ENCODE measurements around the gene BSN. TPM values are rescaled to one million over a fixed set of nuclear protein-coding genes. Genes with fewer than 3 reads are reported as not detected.
"Not testable (repeated sequence)": the region's sequence is repeated elsewhere in the genome, so short reads cannot be mapped to it uniquely, and the experiment has no call there.

Gene BSN
- total RNA-seq, 1 experiment from 2014 or later, result 0.92 TPM

DNA sequence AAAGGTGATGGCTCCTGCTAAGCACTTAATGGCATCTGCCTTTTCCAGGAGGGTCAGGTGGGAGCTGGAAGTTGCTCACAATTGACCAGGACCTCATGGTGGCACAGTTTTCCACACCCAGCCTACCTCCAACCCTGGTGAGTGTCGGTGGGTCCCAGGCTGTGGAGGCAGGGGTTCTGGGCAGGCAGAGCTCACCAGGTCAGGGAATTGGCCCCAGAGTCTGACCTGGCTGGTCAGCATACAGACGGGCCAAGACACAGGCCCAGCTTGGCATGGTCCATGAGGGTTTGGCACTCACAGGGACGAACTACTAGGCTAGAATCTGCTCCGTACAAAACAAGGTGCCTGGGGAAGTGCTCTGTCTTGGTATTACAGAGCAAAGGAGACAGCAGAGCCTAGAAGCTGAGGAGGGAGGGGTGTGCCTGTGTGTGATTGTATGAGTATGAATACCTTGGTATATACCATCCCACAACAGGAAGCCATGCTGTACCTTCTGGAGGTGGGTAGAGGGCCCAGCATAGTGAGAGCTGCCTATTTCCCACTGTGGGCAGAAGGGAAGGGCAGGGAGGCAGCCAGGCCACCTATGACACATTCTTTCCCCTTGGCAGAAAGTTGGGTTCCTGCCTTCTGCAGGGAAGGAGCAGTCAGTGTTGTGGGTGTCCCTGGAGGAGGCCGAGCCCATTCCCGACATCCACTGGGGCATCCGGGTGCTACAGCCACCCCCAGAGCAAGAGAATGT is 126.4 kb downstream of the BSN start:
- Mint-ChIP-seq H3K36me3 (ENCODE audit: insufficient read depth, unreplicated experiment) (peaks cover 10% of the 10 kb centered on the region), H3K4me3 (ENCODE audit: low read depth, unreplicated experiment) (no peak overlapping the region), H3K9me3 (ENCODE audit: low read depth, unreplicated experiment) (no peaks in the 10 kb centered on the region), H3K27me3 (ENCODE audit: unreplicated experiment) (no peaks in the 10 kb centered on the region), H3K27ac (ENCODE audit: unreplicated experiment) (no peak overlapping the region), H3K4me1 (ENCODE audit: low read depth, unreplicated experiment) (peaks cover 3% of the 10 kb centered on the region)
- BruUV-seq (replicated peaks), result no TSS peak
- no peak for DNase-seq
- CTCF ChIA-PET, result no interaction called here
- intact Hi-C loops (cut with micrococcal nuclease; ENCODE audit: unreplicated experiment), result no loop called here
- TF ChIP-seq, protein P1, sequence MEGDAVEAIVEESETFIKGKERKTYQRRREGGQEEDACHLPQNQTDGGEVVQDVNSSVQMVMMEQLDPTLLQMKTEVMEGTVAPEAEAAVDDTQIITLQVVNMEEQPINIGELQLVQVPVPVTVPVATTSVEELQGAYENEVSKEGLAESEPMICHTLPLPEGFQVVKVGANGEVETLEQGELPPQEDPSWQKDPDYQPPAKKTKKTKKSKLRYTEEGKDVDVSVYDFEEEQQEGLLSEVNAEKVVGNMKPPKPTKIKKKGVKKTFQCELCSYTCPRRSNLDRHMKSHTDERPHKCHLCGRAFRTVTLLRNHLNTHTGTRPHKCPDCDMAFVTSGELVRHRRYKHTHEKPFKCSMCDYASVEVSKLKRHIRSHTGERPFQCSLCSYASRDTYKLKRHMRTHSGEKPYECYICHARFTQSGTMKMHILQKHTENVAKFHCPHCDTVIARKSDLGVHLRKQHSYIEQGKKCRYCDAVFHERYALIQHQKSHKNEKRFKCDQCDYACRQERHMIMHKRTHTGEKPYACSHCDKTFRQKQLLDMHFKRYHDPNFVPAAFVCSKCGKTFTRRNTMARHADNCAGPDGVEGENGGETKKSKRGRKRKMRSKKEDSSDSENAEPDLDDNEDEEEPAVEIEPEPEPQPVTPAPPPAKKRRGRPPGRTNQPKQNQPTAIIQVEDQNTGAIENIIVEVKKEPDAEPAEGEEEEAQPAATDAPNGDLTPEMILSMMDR (IDR thresholded peaks at IDR 0.05; ENCODE audit: unreplicated experiment), result no peak

DNA sequence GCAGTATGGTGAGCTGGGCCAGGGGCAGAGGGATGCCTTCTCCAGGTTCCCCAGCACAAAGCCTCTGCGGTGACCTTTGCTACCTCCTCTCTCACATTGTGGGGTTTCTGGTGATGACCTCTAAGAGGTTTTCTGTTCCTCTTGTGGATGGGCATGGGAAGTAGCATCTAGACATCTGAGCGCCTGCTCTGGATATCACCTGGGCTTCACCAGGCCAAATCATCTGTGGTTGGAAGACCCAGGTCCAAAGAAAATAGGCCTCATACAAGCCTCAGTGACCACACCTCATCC is 126.9 kb downstream of the BSN start:
- Mint-ChIP-seq H3K27me3 (ENCODE audit: unreplicated experiment) (no peaks in the 10 kb centered on the region), H3K27ac (ENCODE audit: unreplicated experiment) (no peak overlapping the region), H3K4me3 (ENCODE audit: low read depth, unreplicated experiment) (no peak overlapping the region), H3K36me3 (ENCODE audit: insufficient read depth, unreplicated experiment) (peaks cover 8% of the 10 kb centered on the region), H3K9me3 (ENCODE audit: low read depth, unreplicated experiment) (no peaks in the 10 kb centered on the region), H3K4me1 (ENCODE audit: low read depth, unreplicated experiment) (no peaks in the 10 kb centered on the region)
- BruUV-seq (replicated peaks), result no TSS peak
- DNase-seq, result no peak
- intact Hi-C loops (cut with micrococcal nuclease; ENCODE audit: unreplicated experiment), result no loop called here
- CTCF ChIA-PET, result no interaction called here
- TF ChIP-seq, protein P1 (IDR thresholded peaks at IDR 0.05; ENCODE audit: unreplicated experiment), result no peak

DNA sequence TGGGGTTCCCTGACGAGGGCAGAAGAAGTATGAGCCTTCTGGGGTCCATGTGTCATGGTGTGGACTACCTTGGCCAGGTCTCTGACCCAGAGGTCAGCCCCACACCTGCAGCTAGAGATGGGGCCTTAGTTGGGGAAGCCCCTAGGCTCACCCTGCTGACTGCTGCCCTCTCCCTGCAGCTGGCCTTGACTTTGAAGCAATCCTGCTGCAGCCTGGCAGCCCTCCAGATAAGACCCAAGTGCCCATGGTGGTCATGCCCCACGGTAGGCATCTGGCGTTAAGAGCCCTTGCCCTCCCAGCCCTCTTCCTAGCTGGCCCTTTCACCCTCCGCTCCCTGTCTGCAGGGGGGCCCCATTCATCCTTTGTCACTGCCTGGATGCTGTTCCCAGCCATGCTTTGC is 127.3 kb downstream of the BSN start:
- TF ChIP-seq, protein P1 (IDR thresholded peaks at IDR 0.05; ENCODE audit: unreplicated experiment), result no peak
- BruUV-seq (replicated peaks), result no TSS peak
- DNase-seq, result no peak
- no peak overlapping the region for H3K4me3 Mint-ChIP-seq (ENCODE audit: low read depth, unreplicated experiment)
- no peak overlapping the region for H3K27ac Mint-ChIP-seq (ENCODE audit: unreplicated experiment)
- CTCF ChIA-PET, result no interaction called here
- H3K27me3 Mint-ChIP-seq (ENCODE audit: unreplicated experiment), result no peaks in the 10 kb centered on the region
- intact Hi-C loops (cut with micrococcal nuclease; ENCODE audit: unreplicated experiment), result no loop called here
- H3K4me1 Mint-ChIP-seq (ENCODE audit: low read depth, unreplicated experiment), result no peaks in the 10 kb centered on the region
- H3K9me3 Mint-ChIP-seq (ENCODE audit: low read depth, unreplicated experiment), result no peaks in the 10 kb centered on the region
- H3K36me3 Mint-ChIP-seq (ENCODE audit: insufficient read depth, unreplicated experiment), result peaks cover 12% of the 10 kb centered on the region

DNA sequence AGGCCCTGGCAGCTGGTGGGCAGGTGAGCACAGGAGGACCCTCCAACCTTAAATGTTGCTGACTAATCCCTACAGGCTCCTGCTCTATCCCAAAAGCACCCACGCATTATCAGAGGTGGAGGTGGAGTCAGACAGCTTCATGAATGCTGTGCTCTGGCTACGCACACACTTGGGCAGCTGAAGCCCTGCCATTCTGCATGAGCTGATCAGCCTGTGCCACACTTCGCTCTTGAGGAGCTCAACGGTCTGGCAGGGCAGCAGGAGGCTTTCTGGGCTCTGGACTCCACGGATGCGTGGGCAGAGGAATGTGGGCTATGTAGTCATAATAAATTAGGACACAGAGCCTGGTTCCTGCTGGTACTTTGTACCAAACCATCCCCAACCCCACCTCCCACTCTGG is 128.9 kb downstream of the BSN start:
- CTCF ChIA-PET, result interaction anchor here (0.6 kb wide), 1 partner anchor 143 kb away, joined by 4 read pairs; no protein-coding TSS in a partner anchor
- TF ChIP-seq, protein P1 (IDR thresholded peaks at IDR 0.05; ENCODE audit: unreplicated experiment), result no peak
- no TSS peak for BruUV-seq (replicated peaks)

DNA sequence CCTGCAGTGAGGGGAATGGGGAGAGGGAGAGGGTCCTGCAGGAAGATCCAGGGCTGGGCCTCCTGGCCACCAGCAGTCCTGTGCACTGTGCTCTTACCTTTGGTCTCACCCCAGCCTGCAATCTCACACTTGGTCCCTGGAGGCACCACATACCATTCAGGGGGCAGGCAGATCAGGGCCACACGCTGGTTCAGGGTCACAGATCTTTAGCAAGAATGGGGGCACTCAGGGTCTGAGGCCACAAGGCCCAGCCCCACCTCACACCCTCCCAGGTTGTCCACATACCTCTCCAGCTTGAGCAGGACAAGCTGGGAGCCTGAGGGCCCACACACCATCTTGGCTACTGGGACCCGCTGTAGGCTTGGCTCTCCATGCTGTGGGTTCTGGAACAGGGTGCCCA is 130.2 kb downstream of the BSN start:
- H3K4me3 Mint-ChIP-seq (ENCODE audit: low read depth, unreplicated experiment); intact Hi-C loops (cut with micrococcal nuclease; ENCODE audit: unreplicated experiment); DNase-seq; H3K4me1 Mint-ChIP-seq (ENCODE audit: low read depth, unreplicated experiment); H3K27me3 Mint-ChIP-seq (ENCODE audit: unreplicated experiment); H3K27ac Mint-ChIP-seq (ENCODE audit: unreplicated experiment); H3K9me3 Mint-ChIP-seq (ENCODE audit: low read depth, unreplicated experiment); BruUV-seq (replicated peaks); CTCF ChIA-PET: not testable (repeated sequence)
- peaks cover 31% of the 10 kb centered on the region for H3K36me3 Mint-ChIP-seq (ENCODE audit: insufficient read depth, unreplicated experiment)

More for the DNA sequence above, 128.9 kb downstream of the BSN start:
- H3K9me3 Mint-ChIP-seq (ENCODE audit: low read depth, unreplicated experiment), result no peaks in the 10 kb centered on the region
- no peak overlapping the region for H3K27ac Mint-ChIP-seq (ENCODE audit: unreplicated experiment)
- DNase-seq, result no peak
- intact Hi-C loops (cut with micrococcal nuclease; ENCODE audit: unreplicated experiment), result no loop called here
- no peaks in the 10 kb centered on the region for H3K27me3 Mint-ChIP-seq (ENCODE audit: unreplicated experiment)
- peaks cover 19% of the 10 kb centered on the region for H3K36me3 Mint-ChIP-seq (ENCODE audit: insufficient read depth, unreplicated experiment)
- no peak overlapping the region for H3K4me3 Mint-ChIP-seq (ENCODE audit: low read depth, unreplicated experiment)
- no peaks in the 10 kb centered on the region for H3K4me1 Mint-ChIP-seq (ENCODE audit: low read depth, unreplicated experiment)

DNA sequence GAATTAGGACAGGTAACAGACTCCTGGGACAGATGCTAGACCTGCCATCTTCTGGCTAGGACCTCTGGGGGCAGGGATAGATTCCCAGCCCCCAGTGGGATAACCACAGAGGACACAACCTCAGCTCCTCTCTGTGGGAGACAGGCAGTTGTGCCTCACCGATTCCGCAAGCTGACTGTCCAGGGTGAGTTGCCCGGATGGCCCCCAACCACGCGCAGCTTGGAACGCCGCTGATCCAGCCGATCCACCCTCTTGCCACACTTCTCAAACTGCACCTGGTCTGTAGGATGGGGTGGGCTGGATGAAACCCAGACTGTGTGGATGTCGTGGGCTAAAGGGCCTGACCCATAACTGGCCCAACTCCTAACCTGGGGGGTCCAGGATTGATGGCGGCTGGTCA is 130.8 kb downstream of the BSN start:
- H3K27me3 Mint-ChIP-seq (ENCODE audit: unreplicated experiment); H3K9me3 Mint-ChIP-seq (ENCODE audit: low read depth, unreplicated experiment); H3K4me3 Mint-ChIP-seq (ENCODE audit: low read depth, unreplicated experiment); H3K4me1 Mint-ChIP-seq (ENCODE audit: low read depth, unreplicated experiment); H3K27ac Mint-ChIP-seq (ENCODE audit: unreplicated experiment); BruUV-seq (replicated peaks); intact Hi-C loops (cut with micrococcal nuclease; ENCODE audit: unreplicated experiment); CTCF ChIA-PET; DNase-seq: not testable (repeated sequence)
- peaks cover 38% of the 10 kb centered on the region for H3K36me3 Mint-ChIP-seq (ENCODE audit: insufficient read depth, unreplicated experiment)

DNA sequence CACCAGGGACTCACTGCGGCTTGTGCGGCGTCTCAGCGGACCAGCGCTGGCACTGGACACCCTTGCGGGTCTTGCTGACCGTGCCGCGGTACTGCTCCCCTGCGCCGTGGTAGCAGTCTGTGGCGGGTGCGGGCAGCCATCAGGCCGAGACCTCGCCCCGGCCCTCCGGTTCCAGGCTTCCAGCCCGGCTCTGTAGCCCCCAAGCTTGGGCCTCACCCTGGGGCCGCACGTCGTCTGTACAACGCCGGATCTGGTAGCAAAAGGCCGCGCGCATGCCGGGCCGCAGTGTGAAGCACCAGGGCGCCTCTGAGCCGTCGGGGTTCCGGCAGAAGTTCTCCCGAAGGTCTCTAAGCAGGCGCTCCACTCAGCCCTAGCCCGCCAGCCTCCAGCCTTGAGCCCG is 131.6 kb downstream of the BSN start:
- intact Hi-C loops (cut with micrococcal nuclease; ENCODE audit: unreplicated experiment); H3K27me3 Mint-ChIP-seq (ENCODE audit: unreplicated experiment); DNase-seq; H3K9me3 Mint-ChIP-seq (ENCODE audit: low read depth, unreplicated experiment); BruUV-seq (replicated peaks); H3K27ac Mint-ChIP-seq (ENCODE audit: unreplicated experiment); CTCF ChIA-PET; H3K4me3 Mint-ChIP-seq (ENCODE audit: low read depth, unreplicated experiment); H3K4me1 Mint-ChIP-seq (ENCODE audit: low read depth, unreplicated experiment): not testable (repeated sequence)
- H3K36me3 Mint-ChIP-seq (ENCODE audit: insufficient read depth, unreplicated experiment), result peaks cover 43% of the 10 kb centered on the region
